Glutamatergic neuron (in vitro differentiated cells): ENCODE data around the gene NHS. TPM values are rescaled to one million over a fixed set of nuclear protein-coding genes. Genes with fewer than 3 reads are reported as not detected.

Experiments used
- DNase-seq: peaks from one replicate; pipeline ENCODE4 v3.0.0; 2022
- H3K27ac Mint-ChIP-seq: one replicate; pipeline ENCODE4 v1.8.0; 2020; ENCODE audit warnings: mild to moderate bottlenecking, mixed read lengths, inconsistent platforms; ENCODE audit not compliant: unreplicated experiment
- H3K27me3 Mint-ChIP-seq: one replicate; pipeline ENCODE4 v1.8.0; 2020; ENCODE audit warnings: mild to moderate bottlenecking, moderate library complexity, mixed read lengths, inconsistent platforms; ENCODE audit not compliant: unreplicated experiment
- H3K36me3 Mint-ChIP-seq: one replicate; pipeline ENCODE4 v1.8.0; 2020; ENCODE audit warnings: mild to moderate bottlenecking, mixed read lengths, inconsistent platforms; ENCODE audit not compliant: unreplicated experiment
- H3K4me1 Mint-ChIP-seq: one replicate; pipeline ENCODE4 v1.8.0; 2020; ENCODE audit warnings: mild to moderate bottlenecking, low read depth, mixed read lengths, inconsistent platforms; ENCODE audit not compliant: unreplicated experiment
- H3K4me3 Mint-ChIP-seq: one replicate; pipeline ENCODE4 v1.8.0; 2020; ENCODE audit warnings: mild to moderate bottlenecking, mixed read lengths, inconsistent platforms; ENCODE audit not compliant: unreplicated experiment
- H3K9me3 Mint-ChIP-seq: one replicate; pipeline ENCODE4 v1.8.0; 2020; ENCODE audit warnings: mild to moderate bottlenecking, moderate library complexity, mixed read lengths, inconsistent platforms; ENCODE audit not compliant: unreplicated experiment
- total RNA-seq: library from RNA; stranded (reverse); fragmentation: NEBNext Ultra II Directional; extraction: Animal tissue kit (Norgen Biotek cat#: 25700); gene quantifications from one replicate; pipeline ENCODE4 v1.2.1, GENCODE V29; 2021; ENCODE audit not compliant: unreplicated experiment
- TF ChIP-seq, protein P1 (sequence below): fragments of 200-600 bp; sonication (generic); IDR thresholded peaks from one replicate; pipeline ENCODE4 v1.5.0; 2021; ENCODE audit not compliant: partially characterized antibody, unreplicated experiment

The NHS gene
- total RNA-seq, 1 donor from 2014 or later, result 9.1 TPM

DNA sequence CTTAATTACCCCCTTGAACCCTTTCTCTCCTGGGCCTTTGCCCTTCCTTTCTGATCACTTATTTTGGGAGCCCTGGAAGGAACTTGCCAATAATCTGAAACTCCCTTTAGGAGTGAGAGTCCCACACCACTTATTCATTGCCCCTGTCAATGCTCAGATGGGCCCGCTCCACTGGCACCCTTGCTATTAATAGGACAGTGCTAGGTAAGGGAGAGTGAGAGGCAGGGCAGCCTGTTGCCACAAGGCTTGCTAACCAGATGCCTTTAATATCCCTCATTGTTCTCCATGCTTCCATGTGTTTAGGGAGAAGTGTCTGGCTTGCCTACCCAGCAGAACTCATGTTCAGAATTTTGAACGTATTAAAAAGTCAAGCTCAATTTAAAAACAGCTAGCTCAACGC, 1.7 kb upstream of the NHS start:
- Mint-ChIP-seq H3K27ac (no peak overlapping the region), H3K9me3 (no peaks in the 10 kb centered on the region), H3K36me3 (no peaks in the 10 kb centered on the region), H3K4me1 (no peaks in the 10 kb centered on the region), H3K4me3 (no peak overlapping the region), H3K27me3 (peaks cover 1% of the 10 kb centered on the region)
- DNase-seq, result no peak
- TF ChIP-seq, protein P1, sequence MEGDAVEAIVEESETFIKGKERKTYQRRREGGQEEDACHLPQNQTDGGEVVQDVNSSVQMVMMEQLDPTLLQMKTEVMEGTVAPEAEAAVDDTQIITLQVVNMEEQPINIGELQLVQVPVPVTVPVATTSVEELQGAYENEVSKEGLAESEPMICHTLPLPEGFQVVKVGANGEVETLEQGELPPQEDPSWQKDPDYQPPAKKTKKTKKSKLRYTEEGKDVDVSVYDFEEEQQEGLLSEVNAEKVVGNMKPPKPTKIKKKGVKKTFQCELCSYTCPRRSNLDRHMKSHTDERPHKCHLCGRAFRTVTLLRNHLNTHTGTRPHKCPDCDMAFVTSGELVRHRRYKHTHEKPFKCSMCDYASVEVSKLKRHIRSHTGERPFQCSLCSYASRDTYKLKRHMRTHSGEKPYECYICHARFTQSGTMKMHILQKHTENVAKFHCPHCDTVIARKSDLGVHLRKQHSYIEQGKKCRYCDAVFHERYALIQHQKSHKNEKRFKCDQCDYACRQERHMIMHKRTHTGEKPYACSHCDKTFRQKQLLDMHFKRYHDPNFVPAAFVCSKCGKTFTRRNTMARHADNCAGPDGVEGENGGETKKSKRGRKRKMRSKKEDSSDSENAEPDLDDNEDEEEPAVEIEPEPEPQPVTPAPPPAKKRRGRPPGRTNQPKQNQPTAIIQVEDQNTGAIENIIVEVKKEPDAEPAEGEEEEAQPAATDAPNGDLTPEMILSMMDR, result no peak

DNA sequence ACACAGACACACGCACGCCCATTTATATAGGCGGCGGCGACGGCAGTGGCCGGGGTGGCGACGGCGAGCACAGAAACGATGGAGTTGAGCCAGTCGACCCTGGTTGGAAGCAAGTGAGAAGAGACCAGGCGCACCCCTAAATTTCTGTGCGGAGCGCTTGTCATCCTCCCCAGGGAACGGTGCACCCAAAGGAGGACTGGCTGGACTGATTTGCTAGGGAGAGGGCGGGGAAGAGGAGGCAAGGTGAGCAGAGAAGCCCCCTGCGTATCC, 302 bp downstream of the NHS start:
- Mint-ChIP-seq H3K36me3 (peaks cover 4% of the 10 kb centered on the region), H3K9me3 (peaks cover 5% of the 10 kb centered on the region), H3K4me1 (no peaks in the 10 kb centered on the region), H3K4me3 (peak overlapping the region; percentile 83), H3K27ac (no peak overlapping the region), H3K27me3 (peaks cover 1% of the 10 kb centered on the region)
- TF ChIP-seq, protein P1, result no peak
- no peak for DNase-seq

DNA sequence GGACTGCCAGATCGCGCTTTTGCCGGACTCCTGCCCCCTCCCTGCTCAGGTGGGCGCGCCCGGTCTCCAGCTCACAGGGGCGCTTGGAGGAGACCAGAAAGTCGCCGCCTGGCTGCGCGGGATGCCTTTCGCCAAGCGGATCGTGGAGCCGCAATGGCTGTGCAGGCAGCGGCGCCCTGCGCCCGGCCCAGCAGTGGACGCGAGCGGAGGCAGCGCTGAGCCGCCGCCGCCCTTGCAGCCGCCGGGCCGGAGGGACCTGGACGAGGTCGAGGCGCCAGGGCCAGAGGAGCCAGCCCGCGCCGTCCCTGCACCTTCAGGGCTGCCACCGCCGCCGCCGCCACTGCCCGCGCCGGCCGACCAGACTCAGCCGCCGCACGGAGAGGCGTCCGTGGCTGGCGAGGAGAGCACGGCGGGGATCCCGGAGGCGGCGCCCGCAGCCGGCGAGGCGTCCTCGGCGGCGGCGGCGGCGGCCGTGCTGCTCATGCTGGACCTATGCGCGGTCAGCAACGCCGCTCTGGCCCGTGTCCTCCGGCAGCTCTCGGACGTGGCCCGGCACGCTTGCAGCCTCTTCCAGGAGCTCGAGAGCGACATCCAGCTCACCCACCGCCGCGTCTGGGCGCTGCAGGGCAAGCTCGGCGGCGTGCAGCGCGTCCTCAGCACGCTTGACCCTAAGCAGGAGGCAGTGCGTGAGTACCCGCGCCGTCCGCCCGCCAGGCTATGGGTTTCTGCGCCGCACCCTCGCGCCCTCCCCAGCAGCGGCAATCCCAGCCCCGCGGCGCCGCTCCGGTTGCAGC, 834 bp downstream of the NHS start:
- peak overlapping the region; percentile 83 for H3K4me3 Mint-ChIP-seq
- no peak overlapping the region for H3K27ac Mint-ChIP-seq
- peaks cover 4% of the 10 kb centered on the region for H3K27me3 Mint-ChIP-seq
- H3K9me3 Mint-ChIP-seq, result peaks cover 5% of the 10 kb centered on the region
- DNase-seq, result peak; percentile 47
- peaks cover 7% of the 10 kb centered on the region for H3K36me3 Mint-ChIP-seq
- TF ChIP-seq, protein P1, result no peak
- H3K4me1 Mint-ChIP-seq, result no peaks in the 10 kb centered on the region

- peak; percentile 19 for DNase-seq
- peaks cover 5% of the 10 kb centered on the region for H3K9me3 Mint-ChIP-seq
- peaks cover 9% of the 10 kb centered on the region for H3K36me3 Mint-ChIP-seq
- peak overlapping the region; percentile 80 for H3K4me3 Mint-ChIP-seq
- H3K27ac Mint-ChIP-seq, result no peak overlapping the region
- peaks cover 4% of the 10 kb centered on the region for H3K27me3 Mint-ChIP-seq
- TF ChIP-seq, protein P1, result no peak
- no peaks in the 10 kb centered on the region for H3K4me1 Mint-ChIP-seq
Observed at GRCh38 chrX:17376431-17377077, 1.6 kb downstream of the NHS start.

GRCh38 chrX:17377091-17377717, 2.2 kb downstream of the NHS start:
- TF ChIP-seq, protein P1, result no peak

More at GRCh38 chrX:17377091-17377717, 2.2 kb downstream of the NHS start:
- H3K4me3 Mint-ChIP-seq, result peak overlapping the region; percentile 80
- peaks cover 4% of the 10 kb centered on the region for H3K27me3 Mint-ChIP-seq
- peaks cover 6% of the 10 kb centered on the region for H3K9me3 Mint-ChIP-seq
- H3K36me3 Mint-ChIP-seq, result peaks cover 13% of the 10 kb centered on the region
- H3K4me1 Mint-ChIP-seq, result no peaks in the 10 kb centered on the region
- DNase-seq, result peak; percentile 41
- no peak overlapping the region for H3K27ac Mint-ChIP-seq
